ENCODE measurements around the gene GLIPR1L1. TPM values are rescaled to one million over a fixed set of nuclear protein-coding genes. Genes with fewer than 3 reads are reported as not detected.
"Not testable (repeated sequence)": the region's sequence is repeated elsewhere in the genome, so short reads cannot be mapped to it uniquely, and the experiment has no call there.

The GLIPR1L1 gene
- total RNA-seq, 1 experiment from 2014 or later = not detected

GRCh38 chr12:75345531-75345930, 11.1 kb downstream of the GLIPR1L1 start:
- peak overlapping the region; percentile 55; the same call in 1 of the 2 replicates for H3K27ac ChIP-seq (ENCODE audit: low read depth, low read length)
- RAD21 ChIA-PET (ENCODE audit: low non-redundant PET in 1 of 2, low total read pairs in 2 of 2, uncharacterized antibody in 2 of 2, unreplicated experiment in 2 of 2) = no interaction called here
- H3K4me1 ChIP-seq (ENCODE audit: control insufficient read depth in 1 of 2, insufficient read depth in 2 of 2, low read length in 2 of 2) = peaks cover 43 to 60% of the 10 kb centered on the region in 2 experiments
- POLR2A ChIA-PET = no interaction called here
- intact Hi-C loops (cut with micrococcal nuclease) = loop anchor here (5.0 kb wide), 1 partner anchor 42 kb away; no protein-coding TSS in a partner anchor
- no peak overlapping the region for H2AFZ ChIP-seq (ENCODE audit: low read depth, low read length, poor library complexity, severe bottlenecking)
- no peaks in the 10 kb centered on the region for H4K20me1 ChIP-seq (ENCODE audit: insufficient read depth)
- TF ChIP-seq ZFX (IDR thresholded peaks at IDR 0.05) (no peak), SP1 (IDR thresholded peaks at IDR 0.05; ENCODE audit: low read depth) (peak; percentile 61), ATF3 (IDR thresholded peaks at IDR 0.05) (no peak), CEBPB (IDR thresholded peaks at IDR 0.05; ENCODE audit: low read depth) (peak; percentile 49; the same call in 1 of the 2 replicates), FOSL1 (IDR thresholded peaks at IDR 0.05; ENCODE audit: low read depth) (peak; percentile 79), CBX3 (IDR thresholded peaks at IDR 0.05; ENCODE audit: low read depth) (peak; percentile 41; the same call in 1 of the 2 replicates), JUND (IDR thresholded peaks at IDR 0.05) (peak; percentile 69), SIN3A (IDR thresholded peaks at IDR 0.05; ENCODE audit: low read depth) (0 out of 2 replicates have a peak, but pooled peaks have one; percentile 22)
- no peaks in the 10 kb centered on the region; the same call in 1 of the 2 replicates for H3K79me2 ChIP-seq (ENCODE audit: insufficient read depth, low read length)
- CTCF ChIA-PET = interaction anchor here (2.8 kb wide), 1 partner anchor 11 kb away, joined by 16 read pairs; the partner anchor contains the start of gene GLIPR1L1
- peak overlapping the region in 1 of 2 experiments; percentile 21; a peak in 1 of 4 replicates for H3K4me3 ChIP-seq (replicated peaks in 1 of 2; ENCODE audit: low read depth in 1 of 2, low read length in 2 of 2)
- BruUV-seq (replicated peaks) = no TSS peak
- no peaks in the 10 kb centered on the region for H3K36me3 ChIP-seq (ENCODE audit: control insufficient read depth in 1 of 2, insufficient read depth in 2 of 2, low read length in 2 of 2)
- H3K4me2 ChIP-seq (ENCODE audit: low read length) = peak overlapping the region; percentile 59
- H3K27me3 ChIP-seq (ENCODE audit: insufficient read depth, low read length) = no peaks in the 10 kb centered on the region
- DNase-seq (ENCODE audit: low read depth, low spot score) = peak; percentile 33
- H3K9me3 ChIP-seq (ENCODE audit: control insufficient read depth in 1 of 2, insufficient read depth in 1 of 2, low read depth in 1 of 2, low read length in 2 of 2) = no peaks in the 10 kb centered on the region
- H3K9ac ChIP-seq (ENCODE audit: low read length) = peak overlapping the region; percentile 23
- ATAC-seq = peak; percentile 32; the same call in 1 of the 2 replicates
- H3K9me2 ChIP-seq (ENCODE audit: insufficient read depth) = no peaks in the 10 kb centered on the region

GRCh38 chr12:75346215-75346614, 11.7 kb downstream of the GLIPR1L1 start:
- peak overlapping the region; percentile 55; the same call in 1 of the 2 replicates for H3K27ac ChIP-seq (ENCODE audit: low read depth, low read length)
- H4K20me1 ChIP-seq (ENCODE audit: insufficient read depth); H2AFZ ChIP-seq (ENCODE audit: low read depth, low read length, poor library complexity, severe bottlenecking); BruUV-seq (replicated peaks); H3K79me2 ChIP-seq (ENCODE audit: insufficient read depth, low read length); RAD21 ChIA-PET (ENCODE audit: low non-redundant PET in 1 of 2, low total read pairs in 2 of 2, uncharacterized antibody in 2 of 2, unreplicated experiment in 2 of 2); H3K27me3 ChIP-seq (ENCODE audit: insufficient read depth, low read length); H3K9me3 ChIP-seq (ENCODE audit: control insufficient read depth in 1 of 2, insufficient read depth in 1 of 2, low read depth in 1 of 2, low read length in 2 of 2); H3K36me3 ChIP-seq (ENCODE audit: control insufficient read depth in 1 of 2, insufficient read depth in 2 of 2, low read length in 2 of 2); H3K9me2 ChIP-seq (ENCODE audit: insufficient read depth): not testable (repeated sequence)
- ATAC-seq (peak; percentile 59), DNase-seq (ENCODE audit: low read depth, low spot score) (peak; percentile 64)
- H3K4me1 ChIP-seq (ENCODE audit: control insufficient read depth in 1 of 2, insufficient read depth in 2 of 2, low read length in 2 of 2) = peaks cover 37 to 53% of the 10 kb centered on the region in 2 experiments
- H3K9ac ChIP-seq (ENCODE audit: low read length) = peak overlapping the region; percentile 23
- TF ChIP-seq SIN3A (IDR thresholded peaks at IDR 0.05; ENCODE audit: low read depth) = 0 out of 2 replicates have a peak, but pooled peaks have one; percentile 17
- TF ChIP-seq FOSL1 (IDR thresholded peaks at IDR 0.05; ENCODE audit: low read depth) = peak; percentile 60; the same call in 1 of the 2 replicates
- peak; percentile 54 for TF ChIP-seq JUND (IDR thresholded peaks at IDR 0.05)
- TF ChIP-seq RAD21 (IDR thresholded peaks at IDR 0.05; ENCODE audit: low read depth) = 0 out of 2 replicates have a peak, but pooled peaks have one; percentile 4
- TF ChIP-seq MAX (IDR thresholded peaks at IDR 0.05) = peak; percentile 52
- peak; percentile 92 for TF ChIP-seq CBX3 (IDR thresholded peaks at IDR 0.05; ENCODE audit: low read depth)
- TF ChIP-seq SP1 (IDR thresholded peaks at IDR 0.05; ENCODE audit: low read depth) = peak; percentile 44
- peak; percentile 51; the same call in 1 of the 2 replicates for TF ChIP-seq CEBPB (IDR thresholded peaks at IDR 0.05; ENCODE audit: low read depth)
- POLR2A ChIA-PET = interaction anchor here (0.7 kb wide), 1 partner anchor 40 kb away, joined by 3 read pairs; no protein-coding TSS in a partner anchor
- CTCF ChIA-PET = interaction anchor here (2.8 kb wide), 1 partner anchor 12 kb away, joined by 16 read pairs; the partner anchor contains the start of gene GLIPR1L1
- peak overlapping the region; percentile 59 for H3K4me2 ChIP-seq (ENCODE audit: low read length)
- H3K4me3 ChIP-seq (replicated peaks in 1 of 2; ENCODE audit: low read depth in 1 of 2, low read length in 2 of 2) = peak overlapping the region in 1 of 2 experiments; percentile 21; a peak in 1 of 4 replicates
- intact Hi-C loops (cut with micrococcal nuclease) = loop anchor here (5.0 kb wide), 1 partner anchor 41 kb away; no protein-coding TSS in a partner anchor

All from HCT116 (cell line).